DLD1 (cell line): ENCODE measurements around the gene PDE4B.
"Not testable (repeated sequence)": the region's sequence is repeated elsewhere in the genome, so short reads cannot be mapped to it uniquely, and the experiment has no call there.

ENCODE experiments used
- in situ Hi-C: cut with HindIII; loops from 2 replicates; pipeline ENCODE4 v1.10.0; 2017; ENCODE audit warnings: low sequenced_read_pairs

PDE4B gene

GRCh38 chr1:65949230-65949626 is 156.5 kb downstream of the PDE4B start:
- in situ Hi-C loops = no loop called here

- in situ Hi-C loops = no loop called here
These were observed 157.2 kb downstream of the PDE4B start for GRCh38 chr1:65949933-65950332.

- in situ Hi-C loops = no loop called here
These were observed 160.0 kb downstream of the PDE4B start for GRCh38 chr1:65952696-65953095.

GRCh38 chr1:65953170-65953569 is 160.5 kb downstream of the PDE4B start:
- in situ Hi-C loops = no loop called here

- in situ Hi-C loops = no loop called here
These were observed 162.4 kb downstream of the PDE4B start for GRCh38 chr1:65955071-65955470.

GRCh38 chr1:65955503-65955902 is 162.8 kb downstream of the PDE4B start:
- in situ Hi-C loops = no loop called here

GRCh38 chr1:65958561-65959350 is 166.1 kb downstream of the PDE4B start:
- in situ Hi-C loops = no loop called here

GRCh38 chr1:65959896-65960567 is 167.3 kb downstream of the PDE4B start:
- in situ Hi-C loops = no loop called here

GRCh38 chr1:65963156-65963888 is 170.6 kb downstream of the PDE4B start:
- in situ Hi-C loops = no loop called here

- in situ Hi-C loops = no loop called here
These were observed 171.4 kb downstream of the PDE4B start for GRCh38 chr1:65964123-65964522.

- in situ Hi-C loops = no loop called here
These were observed 172.7 kb downstream of the PDE4B start for GRCh38 chr1:65965112-65965996.

- in situ Hi-C loops = not testable (repeated sequence)
These were observed 174.8 kb downstream of the PDE4B start for GRCh38 chr1:65967492-65967891.

GRCh38 chr1:65971547-65971946 is 178.9 kb downstream of the PDE4B start:
- in situ Hi-C loops = no loop called here

- in situ Hi-C loops = no loop called here
These were observed 183.0 kb downstream of the PDE4B start for GRCh38 chr1:65975708-65976107.

GRCh38 chr1:65979136-65980044 is 186.7 kb downstream of the PDE4B start:
- in situ Hi-C loops = no loop called here

GRCh38 chr1:65980237-65980636 is 187.5 kb downstream of the PDE4B start:
- in situ Hi-C loops = no loop called here

- in situ Hi-C loops = no loop called here
These were observed 190.8 kb downstream of the PDE4B start for GRCh38 chr1:65983500-65983899.

GRCh38 chr1:65985393-65986066 is 192.8 kb downstream of the PDE4B start:
- in situ Hi-C loops = no loop called here

GRCh38 chr1:65986146-65986545 is 193.5 kb downstream of the PDE4B start:
- in situ Hi-C loops = no loop called here
